Measurements from ENCODE around the gene SERPINC1.

DNA sequence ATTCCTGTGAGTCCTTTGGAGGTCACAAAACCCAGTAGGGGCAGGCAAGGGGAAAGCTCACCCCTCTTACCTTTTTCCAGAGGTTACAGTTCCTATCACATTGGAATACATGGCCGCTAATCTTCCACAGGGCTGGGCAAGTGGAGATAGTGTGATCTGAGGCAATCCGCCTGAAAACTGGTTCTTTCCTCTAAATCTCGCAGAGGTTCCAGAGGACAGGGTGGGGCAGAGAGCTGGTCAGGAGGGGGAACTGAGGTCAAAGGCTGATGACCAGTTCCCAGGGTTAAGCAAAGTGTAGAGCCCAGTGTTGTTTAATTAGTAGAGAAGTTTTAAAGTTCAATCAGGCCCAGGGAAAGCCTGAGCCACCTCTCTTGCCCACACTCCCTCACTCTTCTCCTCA lies at the start of gene SERPINC1:
- TF ChIP-seq, protein P1, sequence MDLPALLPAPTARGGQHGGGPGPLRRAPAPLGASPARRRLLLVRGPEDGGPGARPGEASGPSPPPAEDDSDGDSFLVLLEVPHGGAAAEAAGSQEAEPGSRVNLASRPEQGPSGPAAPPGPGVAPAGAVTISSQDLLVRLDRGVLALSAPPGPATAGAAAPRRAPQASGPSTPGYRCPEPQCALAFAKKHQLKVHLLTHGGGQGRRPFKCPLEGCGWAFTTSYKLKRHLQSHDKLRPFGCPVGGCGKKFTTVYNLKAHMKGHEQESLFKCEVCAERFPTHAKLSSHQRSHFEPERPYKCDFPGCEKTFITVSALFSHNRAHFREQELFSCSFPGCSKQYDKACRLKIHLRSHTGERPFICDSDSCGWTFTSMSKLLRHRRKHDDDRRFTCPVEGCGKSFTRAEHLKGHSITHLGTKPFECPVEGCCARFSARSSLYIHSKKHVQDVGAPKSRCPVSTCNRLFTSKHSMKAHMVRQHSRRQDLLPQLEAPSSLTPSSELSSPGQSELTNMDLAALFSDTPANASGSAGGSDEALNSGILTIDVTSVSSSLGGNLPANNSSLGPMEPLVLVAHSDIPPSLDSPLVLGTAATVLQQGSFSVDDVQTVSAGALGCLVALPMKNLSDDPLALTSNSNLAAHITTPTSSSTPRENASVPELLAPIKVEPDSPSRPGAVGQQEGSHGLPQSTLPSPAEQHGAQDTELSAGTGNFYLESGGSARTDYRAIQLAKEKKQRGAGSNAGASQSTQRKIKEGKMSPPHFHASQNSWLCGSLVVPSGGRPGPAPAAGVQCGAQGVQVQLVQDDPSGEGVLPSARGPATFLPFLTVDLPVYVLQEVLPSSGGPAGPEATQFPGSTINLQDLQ (CRISPR knock-in tag; IDR thresholded peaks at IDR 0.05): no peak
- TF ChIP-seq SRF (IDR thresholded peaks at IDR 0.05; ENCODE audit: low read depth, low read length) (no peak), HOXA7 (CRISPR knock-in tag; IDR thresholded peaks at IDR 0.05) (no peak), KDM5B (CRISPR knock-in tag; IDR thresholded peaks at IDR 0.05; ENCODE audit: borderline replicate concordance) (no peak), GFI1 (CRISPR knock-in tag; IDR thresholded peaks at IDR 0.05; ENCODE audit: borderline replicate concordance) (no peak), ZBTB8A (CRISPR knock-in tag; IDR thresholded peaks at IDR 0.05; ENCODE audit: borderline replicate concordance, low read depth) (no peak)
- TF ChIP-seq, protein P2, sequence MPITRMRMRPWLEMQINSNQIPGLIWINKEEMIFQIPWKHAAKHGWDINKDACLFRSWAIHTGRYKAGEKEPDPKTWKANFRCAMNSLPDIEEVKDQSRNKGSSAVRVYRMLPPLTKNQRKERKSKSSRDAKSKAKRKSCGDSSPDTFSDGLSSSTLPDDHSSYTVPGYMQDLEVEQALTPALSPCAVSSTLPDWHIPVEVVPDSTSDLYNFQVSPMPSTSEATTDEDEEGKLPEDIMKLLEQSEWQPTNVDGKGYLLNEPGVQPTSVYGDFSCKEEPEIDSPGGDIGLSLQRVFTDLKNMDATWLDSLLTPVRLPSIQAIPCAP (CRISPR knock-in tag; IDR thresholded peaks at IDR 0.05; ENCODE audit: low read depth): no peak
- TF ChIP-seq, protein P3, sequence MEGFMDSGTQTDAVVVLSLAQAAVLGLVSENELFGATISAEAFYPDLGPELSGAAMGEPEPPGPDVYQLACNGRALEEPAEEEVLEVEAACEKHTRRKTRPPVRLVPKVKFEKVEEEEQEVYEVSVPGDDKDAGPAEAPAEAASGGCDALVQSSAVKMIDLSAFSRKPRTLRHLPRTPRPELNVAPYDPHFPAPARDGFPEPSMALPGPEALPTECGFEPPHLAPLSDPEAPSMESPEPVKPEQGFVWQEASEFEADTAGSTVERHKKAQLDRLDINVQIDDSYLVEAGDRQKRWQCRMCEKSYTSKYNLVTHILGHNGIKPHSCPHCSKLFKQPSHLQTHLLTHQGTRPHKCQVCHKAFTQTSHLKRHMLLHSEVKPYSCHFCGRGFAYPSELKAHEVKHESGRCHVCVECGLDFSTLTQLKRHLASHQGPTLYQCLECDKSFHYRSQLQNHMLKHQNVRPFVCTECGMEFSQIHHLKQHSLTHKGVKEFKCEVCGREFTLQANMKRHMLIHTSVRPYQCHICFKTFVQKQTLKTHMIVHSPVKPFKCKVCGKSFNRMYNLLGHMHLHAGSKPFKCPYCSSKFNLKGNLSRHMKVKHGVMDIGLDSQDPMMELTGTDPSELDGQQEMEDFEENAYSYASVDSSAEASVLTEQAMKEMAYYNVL (CRISPR knock-in tag; IDR thresholded peaks at IDR 0.05; ENCODE audit: borderline replicate concordance): no peak
- TF ChIP-seq, protein P4, sequence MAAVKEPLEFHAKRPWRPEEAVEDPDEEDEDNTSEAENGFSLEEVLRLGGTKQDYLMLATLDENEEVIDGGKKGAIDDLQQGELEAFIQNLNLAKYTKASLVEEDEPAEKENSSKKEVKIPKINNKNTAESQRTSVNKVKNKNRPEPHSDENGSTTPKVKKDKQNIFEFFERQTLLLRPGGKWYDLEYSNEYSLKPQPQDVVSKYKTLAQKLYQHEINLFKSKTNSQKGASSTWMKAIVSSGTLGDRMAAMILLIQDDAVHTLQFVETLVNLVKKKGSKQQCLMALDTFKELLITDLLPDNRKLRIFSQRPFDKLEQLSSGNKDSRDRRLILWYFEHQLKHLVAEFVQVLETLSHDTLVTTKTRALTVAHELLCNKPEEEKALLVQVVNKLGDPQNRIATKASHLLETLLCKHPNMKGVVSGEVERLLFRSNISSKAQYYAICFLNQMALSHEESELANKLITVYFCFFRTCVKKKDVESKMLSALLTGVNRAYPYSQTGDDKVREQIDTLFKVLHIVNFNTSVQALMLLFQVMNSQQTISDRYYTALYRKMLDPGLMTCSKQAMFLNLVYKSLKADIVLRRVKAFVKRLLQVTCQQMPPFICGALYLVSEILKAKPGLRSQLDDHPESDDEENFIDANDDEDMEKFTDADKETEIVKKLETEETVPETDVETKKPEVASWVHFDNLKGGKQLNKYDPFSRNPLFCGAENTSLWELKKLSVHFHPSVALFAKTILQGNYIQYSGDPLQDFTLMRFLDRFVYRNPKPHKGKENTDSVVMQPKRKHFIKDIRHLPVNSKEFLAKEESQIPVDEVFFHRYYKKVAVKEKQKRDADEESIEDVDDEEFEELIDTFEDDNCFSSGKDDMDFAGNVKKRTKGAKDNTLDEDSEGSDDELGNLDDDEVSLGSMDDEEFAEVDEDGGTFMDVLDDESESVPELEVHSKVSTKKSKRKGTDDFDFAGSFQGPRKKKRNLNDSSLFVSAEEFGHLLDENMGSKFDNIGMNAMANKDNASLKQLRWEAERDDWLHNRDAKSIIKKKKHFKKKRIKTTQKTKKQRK (IDR thresholded peaks at IDR 0.05; ENCODE audit: low read length): no peak
- TF ChIP-seq, protein P5, sequence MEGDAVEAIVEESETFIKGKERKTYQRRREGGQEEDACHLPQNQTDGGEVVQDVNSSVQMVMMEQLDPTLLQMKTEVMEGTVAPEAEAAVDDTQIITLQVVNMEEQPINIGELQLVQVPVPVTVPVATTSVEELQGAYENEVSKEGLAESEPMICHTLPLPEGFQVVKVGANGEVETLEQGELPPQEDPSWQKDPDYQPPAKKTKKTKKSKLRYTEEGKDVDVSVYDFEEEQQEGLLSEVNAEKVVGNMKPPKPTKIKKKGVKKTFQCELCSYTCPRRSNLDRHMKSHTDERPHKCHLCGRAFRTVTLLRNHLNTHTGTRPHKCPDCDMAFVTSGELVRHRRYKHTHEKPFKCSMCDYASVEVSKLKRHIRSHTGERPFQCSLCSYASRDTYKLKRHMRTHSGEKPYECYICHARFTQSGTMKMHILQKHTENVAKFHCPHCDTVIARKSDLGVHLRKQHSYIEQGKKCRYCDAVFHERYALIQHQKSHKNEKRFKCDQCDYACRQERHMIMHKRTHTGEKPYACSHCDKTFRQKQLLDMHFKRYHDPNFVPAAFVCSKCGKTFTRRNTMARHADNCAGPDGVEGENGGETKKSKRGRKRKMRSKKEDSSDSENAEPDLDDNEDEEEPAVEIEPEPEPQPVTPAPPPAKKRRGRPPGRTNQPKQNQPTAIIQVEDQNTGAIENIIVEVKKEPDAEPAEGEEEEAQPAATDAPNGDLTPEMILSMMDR (CRISPR knock-in tag; IDR thresholded peaks at IDR 0.05): no peak

Data from HepG2 (cell line).